HCT116 (cell line): ENCODE data around the gene PXT1. TPM values are rescaled to one million over a fixed set of nuclear protein-coding genes. Genes with fewer than 3 reads are reported as not detected.

Experiments used
- ATAC-seq: fragments of 200-7000 bp; cut with Tn5 transposase; 2 replicates; pipeline ENCODE4 v1.9.1; 2020; ENCODE audit warnings: mild to moderate bottlenecking, moderate library complexity
- BruUV-seq: library from RNA; stranded (reverse); fragments of 400-500 nt; replicated peaks from 2 replicates; lab custom pipeline; 2021; lab: Mats Ljungman, UMichigan
- CTCF ChIA-PET: fragments of 300-600 bp; sonication (Branson Sonifier 250); formaldehyde crosslinking; loops from one replicate; lab custom pipeline; 2021; ENCODE audit warnings: antibody characterized with exemption; lab: Charles Lee
- POLR2A ChIA-PET: fragments of 300-600, 350-600 bp; sonication (Branson Sonifier 250); formaldehyde crosslinking; loops from one replicate; lab custom pipeline; 2021; ENCODE audit warnings: antibody characterized with exemption; lab: Charles Lee
- RAD21 ChIA-PET, 2 experiments: fragments of 300-600 bp; sonication (Branson Sonifier 250); formaldehyde crosslinking; loops; one replicate each; lab custom pipeline; 2023; ENCODE audit warnings: low total read pairs in 2 of 2; ENCODE audit not compliant: uncharacterized antibody in 2 of 2, unreplicated experiment in 2 of 2, low non-redundant PET in 1 of 2; lab: Charles Lee
- DNase-seq: peaks from one replicate; pipeline ENCODE4 v3.0.0-alpha.2; 2010; ENCODE audit warnings: low read depth, low spot score
- H2AFZ ChIP-seq: fragments of 200-600 bp; shearing (Covaris generic), sonication (generic); 2 replicates; pipeline ENCODE4 v1.6.1; 2017; ENCODE audit warnings: low read depth, mixed run types, mixed read lengths, antibody characterized with exemption, low read length; ENCODE audit not compliant: poor library complexity, severe bottlenecking
- H3K27ac ChIP-seq: 2 replicates; pipeline ENCODE4 v1.5.1; 2012; ENCODE audit warnings: low read depth, low read length
- H3K27me3 ChIP-seq: fragments of 200-600 bp; sonication (generic); 2 replicates; pipeline ENCODE4 v1.6.1; 2016; ENCODE audit warnings: mixed run types, low read length, mixed read lengths; ENCODE audit not compliant: insufficient read depth
- H3K36me3 ChIP-seq, 2 experiments: fragments of 200-500 bp in 1 of 2; fragments of 200-600 bp in 1 of 2; sonication (Bioruptor generic) in 1 of 2; sonication (generic) in 1 of 2; 2 replicates each; pipeline versions ENCODE4 v1.5.1 to v1.6.1; 2014 to 2016; ENCODE audit warnings: low read length in 2 of 2, inconsistent platforms in 1 of 2, mixed read lengths in 1 of 2, mixed run types in 1 of 2; ENCODE audit not compliant: insufficient read depth in 2 of 2, control insufficient read depth in 1 of 2
- H3K4me1 ChIP-seq, 2 experiments: fragments of 200-600 bp in 1 of 2; sonication (generic) in 1 of 2; 2 replicates each; pipeline versions ENCODE4 v1.5.1 to v1.6.1; 2012 to 2017; ENCODE audit warnings: low read length in 2 of 2, inconsistent platforms in 1 of 2, mild to moderate bottlenecking in 1 of 2, mixed read lengths in 1 of 2, mixed run types in 1 of 2, moderate library complexity in 1 of 2; ENCODE audit not compliant: insufficient read depth in 2 of 2, control insufficient read depth in 1 of 2
- H3K4me2 ChIP-seq: fragments of 200-600 bp; sonication (generic); 2 replicates; pipeline ENCODE4 v1.6.1; 2017; ENCODE audit warnings: mixed run types, low read length, mixed read lengths
- H3K4me3 ChIP-seq, 2 experiments: fragments of 200-600 bp in 1 of 2; sonication (generic) in 1 of 2; replicated peaks in 1 of 2; 2 replicates each; pipeline ENCODE4 v1.5.1; 2011 to 2016; ENCODE audit warnings: low read length in 2 of 2, control low read depth in 1 of 2, low read depth in 1 of 2, mild to moderate bottlenecking in 1 of 2, mixed read lengths in 1 of 2, mixed run types in 1 of 2
- H3K79me2 ChIP-seq: fragments of 200-600 bp; sonication (generic); 2 replicates; pipeline ENCODE4 v1.6.1; 2017; ENCODE audit warnings: mild to moderate bottlenecking, mixed run types, low read length, moderate library complexity, mixed read lengths; ENCODE audit not compliant: insufficient read depth
- H3K9ac ChIP-seq: fragments of 200-600 bp; sonication (generic); 2 replicates; pipeline ENCODE4 v1.6.1; 2016; ENCODE audit warnings: low read length, mixed read lengths
- H3K9me2 ChIP-seq: fragments of 200-600 bp; sonication (generic), shearing (Covaris generic); 2 replicates; pipeline ENCODE4 v1.6.1; 2017; ENCODE audit warnings: mixed run types, mild to moderate bottlenecking, moderate library complexity; ENCODE audit not compliant: insufficient read depth
- H3K9me3 ChIP-seq, 2 experiments: fragments of 200-500 bp in 1 of 2; fragments of 200-600 bp in 1 of 2; sonication (Bioruptor generic) in 1 of 2; sonication (generic) in 1 of 2; 2 replicates each; pipeline ENCODE4 v1.6.1; 2014 to 2017; ENCODE audit warnings: low read length in 2 of 2, mixed read lengths in 2 of 2, inconsistent platforms in 1 of 2, low read depth in 1 of 2, mild to moderate bottlenecking in 1 of 2, mixed run types in 1 of 2, moderate library complexity in 1 of 2; ENCODE audit not compliant: control insufficient read depth in 1 of 2, insufficient read depth in 1 of 2
- H4K20me1 ChIP-seq: fragments of 200-600 bp; sonication (generic), shearing (Covaris generic); 2 replicates; pipeline ENCODE4 v1.6.1; 2017; ENCODE audit warnings: mixed run types, mild to moderate bottlenecking, moderate library complexity; ENCODE audit not compliant: insufficient read depth
- CEBPB ChIP-seq: IDR thresholded peaks from 2 replicates; pipeline ENCODE4 v1.6.1; 2012; ENCODE audit warnings: low read depth
- EZH2 ChIP-seq: fragments of 200-600 bp; sonication (generic); IDR thresholded peaks from 2 replicates; pipeline ENCODE4 v1.6.1; 2017; ENCODE audit warnings: antibody characterized with exemption, mixed run types
- EZH2phosphoT487 ChIP-seq: fragments of 200-600 bp; IDR thresholded peaks from 2 replicates; pipeline ENCODE4 v1.6.1; 2018; ENCODE audit warnings: antibody characterized with exemption, borderline replicate concordance
- FOSL1 ChIP-seq: IDR thresholded peaks from 2 replicates; pipeline ENCODE4 v1.6.1; 2012; ENCODE audit warnings: low read depth
- RAD21 ChIP-seq: IDR thresholded peaks from 2 replicates; pipeline ENCODE4 v1.6.1; 2012; ENCODE audit warnings: low read depth, mild to moderate bottlenecking
- REST ChIP-seq: IDR thresholded peaks from 2 replicates; pipeline ENCODE4 v1.6.1; 2012; ENCODE audit warnings: low read depth
- SRF ChIP-seq: IDR thresholded peaks from 2 replicates; pipeline ENCODE4 v1.6.1; 2012; ENCODE audit warnings: low read depth
- intact Hi-C: fragments of 100-400 bp; cut with micrococcal nuclease; formaldehyde crosslinking; loops from 2 replicates; pipeline ENCODE4 v1.10.0; 2022
- total RNA-seq: library from RNA; stranded (reverse); gene quantifications from one replicate; pipeline ENCODE4 v1.2.1, GENCODE V29; 2021; ENCODE audit not compliant: unreplicated experiment

Gene PXT1
- total RNA-seq, 1 experiment from 2014 or later, result 0.17 TPM

- H3K9me3 ChIP-seq, result no peaks in the 10 kb centered on the region
- ChIA-PET POLR2A (no interaction called here), CTCF (no interaction called here), RAD21 (interaction anchor here in 1 of 2 experiments (0.6 kb wide), 1 partner anchor 110 kb away, joined by 3 read pairs; no protein-coding TSS in a partner anchor)
- H3K36me3 ChIP-seq, result peaks cover 4 to 7% of the 10 kb centered on the region in 2 experiments; a peak in 2 of 4 replicates
- H2AFZ ChIP-seq, result no peak overlapping the region
- no TSS peak for BruUV-seq
- no peak for ATAC-seq
- H3K4me1 ChIP-seq, result no peaks in the 10 kb centered on the region
- H3K27ac ChIP-seq, result no peak overlapping the region
- H3K9ac ChIP-seq, result no peak overlapping the region
- no peaks in the 10 kb centered on the region; the same call in 1 of the 2 replicates for H4K20me1 ChIP-seq
- H3K27me3 ChIP-seq, result no peaks in the 10 kb centered on the region
- TF ChIP-seq SRF (no peak), EZH2 (no peak), EZH2phosphoT487 (no peak), REST (no peak), FOSL1 (no peak), RAD21 (no peak), CEBPB (no peak)
- TF ChIP-seq, all 23 proteins: peak for 0
- Histone ChIP-seq H3K79me2 (peaks cover 65% of the 10 kb centered on the region), H3K9me2 (no peaks in the 10 kb centered on the region), H3K4me2 (no peak overlapping the region), H3K4me3 (no peak overlapping the region)
- intact Hi-C loops, result no loop called here
- no peak for DNase-seq
Observed at GRCh38 chr6:36469148-36469661, 26.6 kb upstream of the PXT1 start.
